GM12878 (cell line): ENCODE data around the gene MTHFD1L. TPM values are rescaled to one million over a fixed set of nuclear protein-coding genes. Genes with fewer than 3 reads are reported as not detected.

Experiments
- ATAC-seq: fragments of 200-7000 bp; cut with Tn5 transposase; 3 replicates; pipeline ENCODE4 v1.9.1; 2020; ENCODE audit warnings: mild to moderate bottlenecking, moderate library complexity
- BruUV-seq: library from RNA; stranded (reverse); fragments of 400-500 nt; replicated peaks from 2 replicates; lab custom pipeline; 2021; lab: Mats Ljungman, UMichigan
- CTCF ChIA-PET: fragments of 300-600 bp; sonication (Branson Sonifier 250); formaldehyde crosslinking; extraction: SDS; loops from one replicate; lab custom pipeline; 2021; ENCODE audit warnings: inconsistent platforms; lab: Yijun Ruan, JAX
- POLR2A ChIA-PET: fragments of 350-600 bp; formaldehyde crosslinking; extraction: SDS; loops from one replicate; lab custom pipeline; 2021; ENCODE audit warnings: inconsistent platforms; lab: Charles Lee
- RAD21 ChIA-PET: fragments of 300-600 bp; sonication (Branson Sonifier 250); formaldehyde crosslinking; loops from one replicate; lab custom pipeline; 2023; ENCODE audit warnings: antibody characterized with exemption; ENCODE audit not compliant: unreplicated experiment; lab: Charles Lee
- SMC1A ChIA-PET: fragments of 300-600 bp; sonication (Branson Sonifier 250); formaldehyde crosslinking; loops from one replicate; lab custom pipeline; 2023; ENCODE audit not compliant: unreplicated experiment, uncharacterized antibody; lab: Charles Lee
- DNase-seq: peaks from one replicate; pipeline ENCODE4 v3.0.0-alpha.2; 2011; ENCODE audit warnings: low read depth, low spot score
- FAIRE-seq: peaks from 3 replicates; lab custom pipeline; 2011; peaks lifted over from hg19 to GRCh38; lab: Jason Lieb, UNC
- H2AFZ ChIP-seq: 2 replicates; pipeline ENCODE4 v1.6.0; 2011; ENCODE audit warnings: low read depth, low read length, control low read depth; ENCODE audit not compliant: control insufficient read depth
- H3K27ac ChIP-seq: 2 replicates; pipeline ENCODE4 v1.5.1; 2011; ENCODE audit warnings: control low read depth; ENCODE audit not compliant: control insufficient read depth, insufficient read depth
- H3K27me3 ChIP-seq, 2 experiments: replicated peaks in 1 of 2; 2 replicates each; pipeline versions ENCODE4 v1.6.0 to v1.6.1; 2011; ENCODE audit warnings: low read length in 1 of 2; ENCODE audit not compliant: control insufficient read depth in 2 of 2, insufficient read depth in 2 of 2
- H3K36me3 ChIP-seq, 2 experiments: 2 replicates each; pipeline ENCODE4 v1.5.1; 2011; ENCODE audit warnings: low read length in 1 of 2; ENCODE audit not compliant: control insufficient read depth in 2 of 2, insufficient read depth in 2 of 2
- H3K4me1 ChIP-seq: 2 replicates; pipeline ENCODE4 v1.6.1; 2011; ENCODE audit warnings: mild to moderate bottlenecking, low read length, moderate library complexity, mixed read lengths; ENCODE audit not compliant: control insufficient read depth, insufficient read depth
- H3K4me2 ChIP-seq: 2 replicates; pipeline ENCODE4 v1.6.0; 2011; ENCODE audit warnings: control low read depth; ENCODE audit not compliant: control insufficient read depth, insufficient read depth
- H3K4me3 ChIP-seq: fragments of 200-600 bp; sonication (generic); 2 replicates; pipeline ENCODE4 v1.5.1; 2016
- H3K79me2 ChIP-seq: 2 replicates; pipeline ENCODE4 v1.6.0; 2011; ENCODE audit warnings: low read length; ENCODE audit not compliant: control insufficient read depth, insufficient read depth
- H3K9ac ChIP-seq: 2 replicates; pipeline ENCODE4 v1.8.0; 2011; ENCODE audit warnings: low read length, control low read depth, mixed read lengths; ENCODE audit not compliant: control insufficient read depth, insufficient read depth
- H3K9me3 ChIP-seq: replicated peaks from 3 replicates; pipeline ENCODE4 v1.5.1; 2011; ENCODE audit warnings: mild to moderate bottlenecking, low read length; ENCODE audit not compliant: control insufficient read depth, insufficient read depth
- H4K20me1 ChIP-seq: 2 replicates; pipeline ENCODE4 v1.6.0; 2011; ENCODE audit not compliant: control insufficient read depth, insufficient read depth
- BHLHE40 ChIP-seq, 2 experiments: fragments of 450-650 bp in 1 of 2; IDR thresholded peaks; 2 replicates each; pipeline ENCODE4 v1.6.1; 2011 to 2017; ENCODE audit warnings: low read depth in 2 of 2, borderline replicate concordance in 1 of 2, improper control_type of control experiment in 1 of 2, low read length in 1 of 2, mild to moderate bottlenecking in 1 of 2
- CREB1 ChIP-seq: IDR thresholded peaks from 2 replicates; pipeline ENCODE4 v1.6.1; 2012; ENCODE audit warnings: low read depth, mild to moderate bottlenecking, inconsistent platforms
- DPF2 ChIP-seq: fragments of 450-650 bp; IDR thresholded peaks from 2 replicates; pipeline ENCODE4 v1.6.1; 2017; ENCODE audit warnings: mild to moderate bottlenecking
- IKZF1 ChIP-seq: fragments of 450-650 bp; conservative IDR thresholded peaks from 2 replicates; pipeline ENCODE4 v1.6.1; 2017; ENCODE audit warnings: antibody characterized with exemption, mild to moderate bottlenecking
- NBN ChIP-seq: fragments of 450-650 bp; IDR thresholded peaks from 2 replicates; pipeline ENCODE4 v1.6.1; 2016
- NFYB ChIP-seq: IDR thresholded peaks from 2 replicates; pipeline ENCODE4 v1.6.1; 2011; ENCODE audit warnings: low read depth, mild to moderate bottlenecking, low read length, improper control_type of control experiment, moderate library complexity; ENCODE audit not compliant: insufficient read depth
- PAX8 ChIP-seq: fragments of 450-650 bp; IDR thresholded peaks from 2 replicates; pipeline ENCODE4 v1.6.1; 2017; ENCODE audit warnings: mild to moderate bottlenecking, moderate library complexity
- SIN3A ChIP-seq: IDR thresholded peaks from 2 replicates; pipeline ENCODE4 v1.6.1; 2012; ENCODE audit warnings: low read depth, low read length, improper control_type of control experiment
- SUZ12 ChIP-seq: fragments of 200-600 bp; sonication (generic); IDR thresholded peaks from one replicate; pipeline ENCODE4 v1.6.1; 2018; ENCODE audit warnings: antibody characterized with exemption, mild to moderate bottlenecking; ENCODE audit not compliant: unreplicated experiment
- ZNF24 ChIP-seq: fragments of 450-650 bp; IDR thresholded peaks from 2 replicates; pipeline ENCODE4 v1.6.1; 2017; ENCODE audit warnings: antibody characterized with exemption, mild to moderate bottlenecking
- ZSCAN29 ChIP-seq: fragments of 450-650 bp; IDR thresholded peaks from 2 replicates; pipeline ENCODE4 v1.6.1; 2017; ENCODE audit warnings: mild to moderate bottlenecking, moderate library complexity
- WGBS: methylation state at CpG from one replicate; pipeline ENCODE4 v1.1.6; 2016; ENCODE audit warnings: low lambda C conversion rate; ENCODE audit not compliant: insufficient replicate concordance, insufficient coverage; ENCODE audit errors: missing lambda C conversion rate; 5-methylcytosine and 5-hydroxymethylcytosine counted together
- in situ Hi-C: fragments of 300-500 bp; cut with MboI; formaldehyde crosslinking; loops from 9 replicates; pipeline ENCODE4 v1.14.3; 2018; ENCODE audit warnings: mixed read lengths
- intact Hi-C: fragments of 100-400 bp; cut with micrococcal nuclease; formaldehyde crosslinking; loops from one replicate; pipeline ENCODE4 v1.14.2; 2022; ENCODE audit not compliant: unreplicated experiment
- polyA plus RNA-seq, 11 experiments: library from polyadenylated mRNA; depleted of rRNA in 4 of 11; unstranded in 6 of 11; stranded (reverse) in 5 of 11; fragments of >200 nt; fragmentation: Nextera tagmentation in 4 of 11; fragmentation: Illumina TruSeq in 1 of 11; extraction: Ambion mirVana in 4 of 11; extraction: Trizol in 1 of 11; gene quantifications; 1 replicate in 1 of 11; 2 replicates in 10 of 11; pipeline versions ENCODE4 v1.2.1 to v1.2.3, GENCODE V29; 2011 to 2016; ENCODE audit warnings: inconsistent platforms in 2 of 11, missing spikeins in 2 of 11, low read depth in 1 of 11
- total RNA-seq, 4 experiments: library from RNA; depleted of rRNA in 3 of 4; stranded (reverse); fragments of >200 nt in 3 of 4; fragmentation: Illumina TruSeq in 1 of 4; extraction: Trizol in 1 of 4; gene quantifications; 2 replicates each; pipeline versions ENCODE4 v1.2.1 to v1.2.3, GENCODE V29; 2013 to 2021
- TF ChIP-seq, protein P1 (sequence below): IDR thresholded peaks from 2 replicates; pipeline ENCODE4 v1.6.1; 2012; ENCODE audit warnings: mild to moderate bottlenecking, low read depth, low read length
- TF ChIP-seq, protein P2 (sequence below): IDR thresholded peaks from 2 replicates; pipeline ENCODE4 v1.6.1; 2012; ENCODE audit warnings: low read depth, low read length, improper control_type of control experiment
- TF ChIP-seq, protein P3 (sequence below): fragments of 450-650 bp; conservative IDR thresholded peaks from 2 replicates; pipeline ENCODE4 v1.6.1; 2017; ENCODE audit warnings: mild to moderate bottlenecking, moderate library complexity
- TF ChIP-seq, protein P4 (sequence below): fragments of 450-650 bp; IDR thresholded peaks from 2 replicates; pipeline ENCODE4 v1.6.1; 2016; ENCODE audit warnings: mild to moderate bottlenecking

Gene MTHFD1L
- total and polyA plus RNA-seq, 10 of the 15 experiments (the other 5 are each of a cell fraction or from before 2014, with no cell fraction given) = 11.7 to 75.5 (median 28.8) TPM

DNA sequence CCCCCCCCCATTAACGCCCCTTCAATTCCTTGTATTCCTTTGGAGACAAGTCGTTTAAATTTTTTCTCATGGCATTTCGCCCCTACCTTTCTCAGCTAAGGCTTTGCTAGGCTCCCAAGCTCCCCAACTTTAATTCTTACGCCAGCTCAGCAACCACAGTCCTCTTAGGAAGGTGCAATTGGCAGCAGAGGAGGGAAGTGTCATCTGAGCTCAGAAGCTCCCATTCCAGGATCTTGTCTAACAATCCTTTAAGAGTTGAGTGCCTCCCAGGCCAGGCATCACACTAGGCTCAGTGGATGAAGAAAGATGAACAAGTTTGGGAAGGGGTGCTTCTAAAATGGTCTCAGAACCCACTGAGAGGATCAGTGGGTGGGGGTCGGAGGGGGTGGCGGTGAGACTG lies 243.0 kb downstream of the MTHFD1L start:
- ChIA-PET RAD21 (no interaction called here), POLR2A (no interaction called here), SMC1A (interaction anchor here (1.3 to 1.6 kb wide), 3 partner anchors 10 to 216 kb away, joined by 3 to 5 read pairs (median 4); no protein-coding TSS in a partner anchor), CTCF (interaction anchor here (0.6 kb wide), 1 partner anchor 109 kb away, joined by 4 read pairs; no protein-coding TSS in a partner anchor)
- DNase-seq = no peak
- Histone ChIP-seq H2AFZ (no peak overlapping the region), H3K27ac (no peak overlapping the region), H3K79me2 (no peaks in the 10 kb centered on the region), H3K4me1 (no peaks in the 10 kb centered on the region), H3K4me2 (no peak overlapping the region), H3K27me3 (no peaks in the 10 kb centered on the region), H3K36me3 (no peaks in the 10 kb centered on the region; a peak in 1 of 4 replicates), H3K4me3 (no peak overlapping the region), H3K9ac (no peak overlapping the region), H3K9me3 (no peaks in the 10 kb centered on the region), H4K20me1 (no peaks in the 10 kb centered on the region)
- intact Hi-C loops (no loop called here), in situ Hi-C loops (no loop called here)
- TF ChIP-seq ZSCAN29 (no peak), SUZ12 (no peak), SIN3A (no peak), IKZF1 (no peak), DPF2 (no peak), NBN (no peak), PAX8 (no peak), CREB1 (no peak), BHLHE40 (IDR thresholded peaks at IDR 0.05; ENCODE audit: borderline replicate concordance in 1 of 2, low read depth in 2 of 2, low read length in 1 of 2) (no peak), ZNF24 (no peak), NFYB (no peak)
- TF ChIP-seq, protein P1, sequence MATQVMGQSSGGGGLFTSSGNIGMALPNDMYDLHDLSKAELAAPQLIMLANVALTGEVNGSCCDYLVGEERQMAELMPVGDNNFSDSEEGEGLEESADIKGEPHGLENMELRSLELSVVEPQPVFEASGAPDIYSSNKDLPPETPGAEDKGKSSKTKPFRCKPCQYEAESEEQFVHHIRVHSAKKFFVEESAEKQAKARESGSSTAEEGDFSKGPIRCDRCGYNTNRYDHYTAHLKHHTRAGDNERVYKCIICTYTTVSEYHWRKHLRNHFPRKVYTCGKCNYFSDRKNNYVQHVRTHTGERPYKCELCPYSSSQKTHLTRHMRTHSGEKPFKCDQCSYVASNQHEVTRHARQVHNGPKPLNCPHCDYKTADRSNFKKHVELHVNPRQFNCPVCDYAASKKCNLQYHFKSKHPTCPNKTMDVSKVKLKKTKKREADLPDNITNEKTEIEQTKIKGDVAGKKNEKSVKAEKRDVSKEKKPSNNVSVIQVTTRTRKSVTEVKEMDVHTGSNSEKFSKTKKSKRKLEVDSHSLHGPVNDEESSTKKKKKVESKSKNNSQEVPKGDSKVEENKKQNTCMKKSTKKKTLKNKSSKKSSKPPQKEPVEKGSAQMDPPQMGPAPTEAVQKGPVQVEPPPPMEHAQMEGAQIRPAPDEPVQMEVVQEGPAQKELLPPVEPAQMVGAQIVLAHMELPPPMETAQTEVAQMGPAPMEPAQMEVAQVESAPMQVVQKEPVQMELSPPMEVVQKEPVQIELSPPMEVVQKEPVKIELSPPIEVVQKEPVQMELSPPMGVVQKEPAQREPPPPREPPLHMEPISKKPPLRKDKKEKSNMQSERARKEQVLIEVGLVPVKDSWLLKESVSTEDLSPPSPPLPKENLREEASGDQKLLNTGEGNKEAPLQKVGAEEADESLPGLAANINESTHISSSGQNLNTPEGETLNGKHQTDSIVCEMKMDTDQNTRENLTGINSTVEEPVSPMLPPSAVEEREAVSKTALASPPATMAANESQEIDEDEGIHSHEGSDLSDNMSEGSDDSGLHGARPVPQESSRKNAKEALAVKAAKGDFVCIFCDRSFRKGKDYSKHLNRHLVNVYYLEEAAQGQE = no peak
- TF ChIP-seq, protein P2, sequence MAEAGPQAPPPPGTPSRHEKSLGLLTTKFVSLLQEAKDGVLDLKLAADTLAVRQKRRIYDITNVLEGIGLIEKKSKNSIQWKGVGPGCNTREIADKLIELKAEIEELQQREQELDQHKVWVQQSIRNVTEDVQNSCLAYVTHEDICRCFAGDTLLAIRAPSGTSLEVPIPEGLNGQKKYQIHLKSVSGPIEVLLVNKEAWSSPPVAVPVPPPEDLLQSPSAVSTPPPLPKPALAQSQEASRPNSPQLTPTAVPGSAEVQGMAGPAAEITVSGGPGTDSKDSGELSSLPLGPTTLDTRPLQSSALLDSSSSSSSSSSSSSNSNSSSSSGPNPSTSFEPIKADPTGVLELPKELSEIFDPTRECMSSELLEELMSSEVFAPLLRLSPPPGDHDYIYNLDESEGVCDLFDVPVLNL = no peak
- TF ChIP-seq, protein P3, sequence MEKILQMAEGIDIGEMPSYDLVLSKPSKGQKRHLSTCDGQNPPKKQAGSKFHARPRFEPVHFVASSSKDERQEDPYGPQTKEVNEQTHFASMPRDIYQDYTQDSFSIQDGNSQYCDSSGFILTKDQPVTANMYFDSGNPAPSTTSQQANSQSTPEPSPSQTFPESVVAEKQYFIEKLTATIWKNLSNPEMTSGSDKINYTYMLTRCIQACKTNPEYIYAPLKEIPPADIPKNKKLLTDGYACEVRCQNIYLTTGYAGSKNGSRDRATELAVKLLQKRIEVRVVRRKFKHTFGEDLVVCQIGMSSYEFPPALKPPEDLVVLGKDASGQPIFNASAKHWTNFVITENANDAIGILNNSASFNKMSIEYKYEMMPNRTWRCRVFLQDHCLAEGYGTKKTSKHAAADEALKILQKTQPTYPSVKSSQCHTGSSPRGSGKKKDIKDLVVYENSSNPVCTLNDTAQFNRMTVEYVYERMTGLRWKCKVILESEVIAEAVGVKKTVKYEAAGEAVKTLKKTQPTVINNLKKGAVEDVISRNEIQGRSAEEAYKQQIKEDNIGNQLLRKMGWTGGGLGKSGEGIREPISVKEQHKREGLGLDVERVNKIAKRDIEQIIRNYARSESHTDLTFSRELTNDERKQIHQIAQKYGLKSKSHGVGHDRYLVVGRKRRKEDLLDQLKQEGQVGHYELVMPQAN = no peak
- TF ChIP-seq, protein P4, sequence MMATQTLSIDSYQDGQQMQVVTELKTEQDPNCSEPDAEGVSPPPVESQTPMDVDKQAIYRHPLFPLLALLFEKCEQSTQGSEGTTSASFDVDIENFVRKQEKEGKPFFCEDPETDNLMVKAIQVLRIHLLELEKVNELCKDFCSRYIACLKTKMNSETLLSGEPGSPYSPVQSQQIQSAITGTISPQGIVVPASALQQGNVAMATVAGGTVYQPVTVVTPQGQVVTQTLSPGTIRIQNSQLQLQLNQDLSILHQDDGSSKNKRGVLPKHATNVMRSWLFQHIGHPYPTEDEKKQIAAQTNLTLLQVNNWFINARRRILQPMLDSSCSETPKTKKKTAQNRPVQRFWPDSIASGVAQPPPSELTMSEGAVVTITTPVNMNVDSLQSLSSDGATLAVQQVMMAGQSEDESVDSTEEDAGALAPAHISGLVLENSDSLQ = no peak
- 32% methylated on average over 6 of the region's 6 CpGs for WGBS
- no peak for ATAC-seq
- no TSS peak for BruUV-seq
- no peak for FAIRE-seq
